Mesodermal cell (in vitro differentiated cells): Measurements from ENCODE around the gene EPX.

Experiments
- H3K27ac ChIP-seq: 2 replicates; pipeline ENCODE4 v1.7.0; 2013; ENCODE audit warnings: mild to moderate bottlenecking, low read depth, low read length, moderate library complexity; ENCODE audit not compliant: severe bottlenecking
- H3K36me3 ChIP-seq: 2 replicates; pipeline ENCODE4 v1.7.1; 2013; ENCODE audit warnings: mild to moderate bottlenecking, low read length, moderate library complexity; ENCODE audit not compliant: control insufficient read depth, insufficient read depth
- H3K4me1 ChIP-seq: one replicate; pipeline ENCODE4 v1.7.1; 2013; ENCODE audit warnings: mild to moderate bottlenecking, low read length; ENCODE audit not compliant: insufficient read depth, control insufficient read depth, poor library complexity, severe bottlenecking
- H3K4me3 ChIP-seq: 2 replicates; pipeline ENCODE4 v1.7.0; 2013; ENCODE audit warnings: low read length, control low read depth, mild to moderate bottlenecking; ENCODE audit not compliant: insufficient read depth, poor library complexity, severe bottlenecking; ENCODE audit errors: extremely low read depth
- H3K9me3 ChIP-seq: 2 replicates; pipeline ENCODE4 v1.7.1; 2013; ENCODE audit warnings: mild to moderate bottlenecking, low read length, moderate library complexity; ENCODE audit not compliant: control insufficient read depth
- WGBS, 2 experiments: methylation state at CpG; one replicate each; pipeline ENCODE4 v1.1.5; 2013; ENCODE audit warnings: missing lambda C conversion rate in 2 of 2; ENCODE audit not compliant: insufficient coverage in 2 of 2; 5-methylcytosine and 5-hydroxymethylcytosine counted together

Gene EPX

DNA sequence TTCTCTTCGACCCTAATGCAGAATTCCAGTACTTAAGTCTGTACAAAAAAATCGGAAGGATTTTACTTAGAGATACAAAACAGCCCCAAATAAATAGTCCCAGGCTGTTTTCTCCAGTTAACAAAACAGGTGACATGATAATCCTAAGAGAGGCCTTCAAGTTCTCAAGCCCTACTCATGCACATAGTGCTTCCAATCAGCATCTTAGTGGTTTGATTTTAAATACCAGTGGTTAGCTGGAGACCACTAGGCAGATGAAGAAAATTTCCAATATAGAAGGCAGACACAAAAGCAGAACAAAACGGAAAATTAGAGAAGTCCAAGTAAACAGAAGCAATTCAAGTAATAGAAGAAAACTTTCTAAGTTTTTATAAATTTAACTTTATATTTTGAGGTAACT lies 31.0 kb upstream of the EPX start:
- no peak overlapping the region for H3K27ac ChIP-seq
- no peaks in the 10 kb centered on the region for H3K4me1 ChIP-seq
- no peaks in the 10 kb centered on the region for H3K36me3 ChIP-seq
- WGBS, 2 experiments = 60 to 69% methylated on average over 1 to 2 of the region's 3 CpGs
- H3K4me3 ChIP-seq = no peak overlapping the region
- H3K9me3 ChIP-seq = no peaks in the 10 kb centered on the region

DNA sequence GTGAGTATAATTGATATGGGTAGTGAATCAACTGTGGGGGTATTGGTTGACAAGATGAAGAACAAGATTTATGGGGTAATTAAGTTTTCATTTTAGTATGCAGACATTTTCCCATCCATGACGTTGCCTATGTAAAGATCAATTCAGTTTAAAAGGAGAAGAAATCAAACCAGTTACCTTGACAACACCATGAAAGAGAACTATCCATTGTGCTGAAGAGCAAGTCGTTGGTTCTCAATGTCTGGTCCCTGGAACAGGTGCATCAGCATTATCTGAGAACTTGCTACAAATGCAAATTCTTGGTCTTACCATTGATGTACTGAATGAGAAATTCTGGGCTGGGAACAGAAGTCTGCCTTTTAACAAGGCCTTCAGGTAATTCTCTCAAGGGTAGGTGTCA lies 26.5 kb upstream of the EPX start:
- no peak overlapping the region for H3K4me3 ChIP-seq
- H3K4me1 ChIP-seq = no peaks in the 10 kb centered on the region
- no peaks in the 10 kb centered on the region for H3K36me3 ChIP-seq
- H3K9me3 ChIP-seq = no peaks in the 10 kb centered on the region
- 19% methylated on average over 2 of the region's 2 CpGs; no CpG with 5 or more reads in 1 of the 2 experiments for WGBS, 2 experiments
- H3K27ac ChIP-seq = no peak overlapping the region

DNA sequence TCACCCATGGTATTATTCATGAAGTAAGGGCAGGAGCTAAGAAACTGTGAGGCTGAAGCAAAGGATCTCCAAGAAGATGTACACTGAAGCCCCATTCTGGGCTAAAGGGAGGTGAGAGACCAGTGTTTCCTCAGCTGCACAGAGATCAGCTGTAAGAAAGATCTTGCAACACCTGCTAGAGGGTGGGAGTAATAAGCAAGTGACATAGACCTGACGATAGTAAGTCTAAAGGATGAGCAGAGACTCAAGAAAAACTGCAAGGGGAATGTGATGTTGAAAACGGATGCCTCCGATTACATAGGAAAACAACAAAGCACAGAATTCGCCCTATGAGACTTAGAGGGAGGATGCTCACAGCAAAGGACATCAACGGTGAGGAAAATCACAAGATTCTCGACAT lies 25.8 kb upstream of the EPX start, which contains the start of gene OR4D2:
TSS of gene OR4D2 (plus strand) at position 301 of the 400 bp plus-strand sequence. CDS start 2,674 bp downstream, outside the sequence.
- Histone ChIP-seq H3K4me1 (no peaks in the 10 kb centered on the region), H3K36me3 (no peaks in the 10 kb centered on the region), H3K4me3 (no peak within 1 kb of the TSS), H3K9me3 (no peaks in the 10 kb centered on the region), H3K27ac (no peak within 1 kb of the TSS)
- WGBS, 2 experiments = 69 to 71% methylated on average over 4 of the region's 6 CpGs

DNA sequence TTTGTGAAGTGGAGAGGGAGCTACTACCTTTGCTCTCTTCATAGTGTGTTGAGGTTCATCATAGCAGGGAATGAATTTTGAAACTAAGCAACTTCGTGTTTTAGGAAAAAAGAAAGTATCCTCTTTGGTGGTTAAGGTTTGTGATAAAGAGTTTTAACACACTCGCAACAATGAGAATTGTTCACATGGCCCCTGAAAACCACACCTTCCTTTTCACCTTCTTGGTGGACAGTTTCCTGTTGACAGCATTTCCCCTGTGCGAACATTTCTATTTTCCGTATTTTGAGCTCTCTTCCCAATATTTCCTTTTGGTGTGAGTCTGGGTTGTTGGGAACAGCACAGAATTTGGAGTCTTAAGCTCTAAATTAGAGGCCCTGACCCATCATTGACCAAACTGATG lies 21.9 kb upstream of the EPX start:
- Histone ChIP-seq H3K4me1 (no peaks in the 10 kb centered on the region), H3K9me3 (no peaks in the 10 kb centered on the region), H3K4me3 (no peak overlapping the region), H3K36me3 (no peaks in the 10 kb centered on the region), H3K27ac (no peak overlapping the region)
- WGBS, 2 experiments = 83% methylated on average over 1 of the region's 4 CpGs; no CpG with 5 or more reads in 1 of the 2 experiments

DNA sequence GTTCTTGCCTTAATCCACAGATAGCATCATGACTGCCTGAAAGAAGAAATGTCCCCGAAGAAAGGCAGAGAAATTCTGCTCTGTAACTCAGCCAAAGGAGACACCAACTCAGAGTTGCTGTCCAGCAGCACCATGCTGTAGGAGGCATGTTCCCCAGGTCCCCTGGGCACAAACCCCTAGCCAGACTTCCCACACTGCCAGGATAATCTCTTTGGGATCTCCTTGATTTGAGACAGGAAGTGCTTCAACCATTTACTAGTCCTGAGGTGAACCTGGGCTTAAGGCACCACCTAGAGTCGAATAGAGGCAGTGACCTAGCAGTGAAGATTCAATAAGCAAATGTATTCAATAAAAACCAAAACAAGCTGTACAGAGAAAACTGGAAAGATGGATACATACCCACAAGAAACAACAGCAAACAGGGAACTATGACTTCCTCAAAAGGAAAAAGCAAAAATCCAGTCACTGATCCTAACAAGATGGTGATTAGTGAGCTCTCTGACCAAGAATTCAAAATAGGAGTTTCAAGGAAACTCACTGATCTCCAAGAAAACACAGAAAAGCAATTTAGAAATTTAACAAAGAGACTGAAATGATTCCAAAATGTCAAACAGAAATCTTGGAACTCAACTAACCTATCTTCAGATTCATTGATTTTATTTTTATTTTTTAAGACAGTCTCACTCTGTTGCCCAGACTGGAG lies 20.0 kb upstream of the EPX start:
- no peak overlapping the region for H3K27ac ChIP-seq
- no peaks in the 10 kb centered on the region for H3K36me3 ChIP-seq
- H3K4me1 ChIP-seq = no peaks in the 10 kb centered on the region
- 86 to 100% methylated on average over 1 of the region's 2 CpGs for WGBS, 2 experiments
- no peak overlapping the region for H3K4me3 ChIP-seq
- no peaks in the 10 kb centered on the region for H3K9me3 ChIP-seq

DNA sequence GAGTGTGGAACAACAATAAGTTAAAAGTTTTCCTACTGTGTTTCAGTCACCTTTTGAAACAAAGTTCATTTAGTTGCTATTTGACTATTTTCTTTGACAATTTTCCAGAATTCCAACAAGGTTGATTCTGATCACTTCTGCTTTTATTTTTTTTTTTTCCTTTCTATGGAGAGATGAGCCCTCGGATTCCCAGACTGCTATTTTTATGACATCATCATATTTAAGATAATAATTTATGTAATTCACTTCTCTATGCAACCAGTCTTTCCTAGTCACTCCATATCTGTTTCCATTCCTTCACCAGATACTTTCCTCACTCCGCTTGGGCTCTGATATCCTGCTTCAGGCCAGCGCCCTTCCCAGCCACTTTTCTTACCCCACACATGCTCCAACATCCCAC lies 17.7 kb upstream of the EPX start:
- Histone ChIP-seq H3K27ac (no peak overlapping the region), H3K9me3 (no peaks in the 10 kb centered on the region), H3K4me3 (no peak overlapping the region), H3K36me3 (no peaks in the 10 kb centered on the region), H3K4me1 (no peaks in the 10 kb centered on the region)
- WGBS, 2 experiments = 44 to 63% methylated on average over 2 of the region's 3 CpGs

DNA sequence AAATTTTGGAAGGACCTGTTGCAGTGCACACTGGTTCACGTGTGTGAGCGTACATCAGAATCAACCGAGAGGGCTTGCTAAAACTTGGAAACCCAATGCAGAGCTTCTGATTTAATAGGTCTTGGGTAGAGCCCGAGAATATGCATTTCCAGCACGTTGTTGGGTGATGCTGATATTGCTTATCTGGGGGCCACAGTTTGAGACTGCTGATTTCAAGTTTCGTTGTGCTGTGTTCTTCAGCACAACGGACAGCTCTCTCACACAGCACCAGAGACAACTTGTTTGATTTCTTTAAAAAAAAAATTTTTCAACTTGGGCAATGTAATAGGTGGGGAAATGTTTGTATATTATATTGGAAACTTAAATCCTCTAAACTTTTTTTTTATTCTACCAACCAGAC lies 16.3 kb upstream of the EPX start:
- WGBS, 2 experiments = 43 to 87% methylated on average over 3 to 5 of the region's 7 CpGs
- H3K9me3 ChIP-seq = no peaks in the 10 kb centered on the region
- H3K27ac ChIP-seq = no peak overlapping the region
- no peak overlapping the region for H3K4me3 ChIP-seq
- no peaks in the 10 kb centered on the region for H3K36me3 ChIP-seq
- no peaks in the 10 kb centered on the region for H3K4me1 ChIP-seq

DNA sequence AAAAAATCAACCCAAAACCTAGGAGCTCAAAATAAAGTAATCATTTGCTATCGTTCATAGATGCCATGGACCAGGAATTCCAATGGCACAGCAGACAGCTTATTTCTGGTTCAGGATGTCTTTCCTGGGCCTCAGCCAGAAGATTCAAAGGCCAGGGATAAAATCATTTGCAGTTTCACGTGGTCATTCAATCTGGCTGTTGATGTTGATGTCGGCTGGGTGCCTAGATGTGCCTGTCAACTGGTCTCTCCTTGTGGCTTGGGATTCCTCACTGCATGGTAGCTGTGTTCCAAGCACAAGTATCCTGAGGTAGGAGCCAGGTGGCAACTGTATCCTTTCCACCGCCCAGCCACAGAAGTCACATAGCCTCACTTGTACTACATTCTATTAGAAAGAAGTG lies 10.7 kb upstream of the EPX start:
- H3K9me3 ChIP-seq = no peaks in the 10 kb centered on the region
- 81 to 83% methylated on average over 3 to 4 of the region's 4 CpGs for WGBS, 2 experiments
- peaks cover 9% of the 10 kb centered on the region for H3K4me1 ChIP-seq
- H3K4me3 ChIP-seq = no peak overlapping the region
- H3K36me3 ChIP-seq = no peaks in the 10 kb centered on the region
- no peak overlapping the region for H3K27ac ChIP-seq

DNA sequence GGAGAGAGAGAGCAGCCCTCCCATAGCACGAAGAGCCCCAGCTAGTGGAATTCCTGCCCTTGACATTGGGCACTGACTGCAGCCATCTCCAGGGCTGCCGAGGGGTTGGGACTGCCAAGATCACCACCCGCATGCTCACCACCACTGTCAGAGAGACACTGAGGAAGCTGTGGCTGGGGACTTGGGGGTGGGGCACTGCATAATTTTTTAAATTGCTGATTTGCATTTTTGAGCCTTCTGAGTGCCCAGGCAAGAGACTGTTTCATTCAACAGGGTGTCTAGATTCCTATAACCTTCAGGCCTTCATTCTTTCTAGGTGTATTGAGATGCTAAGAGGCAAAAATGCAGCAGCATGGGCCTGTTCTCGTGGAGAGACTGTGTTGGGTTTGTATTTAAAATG lies 9.0 kb upstream of the EPX start:
- WGBS, 2 experiments = 85 to 100% methylated on average over 1 to 3 of the region's 4 CpGs
- Histone ChIP-seq H3K36me3 (no peaks in the 10 kb centered on the region), H3K4me3 (no peak overlapping the region)

DNA sequence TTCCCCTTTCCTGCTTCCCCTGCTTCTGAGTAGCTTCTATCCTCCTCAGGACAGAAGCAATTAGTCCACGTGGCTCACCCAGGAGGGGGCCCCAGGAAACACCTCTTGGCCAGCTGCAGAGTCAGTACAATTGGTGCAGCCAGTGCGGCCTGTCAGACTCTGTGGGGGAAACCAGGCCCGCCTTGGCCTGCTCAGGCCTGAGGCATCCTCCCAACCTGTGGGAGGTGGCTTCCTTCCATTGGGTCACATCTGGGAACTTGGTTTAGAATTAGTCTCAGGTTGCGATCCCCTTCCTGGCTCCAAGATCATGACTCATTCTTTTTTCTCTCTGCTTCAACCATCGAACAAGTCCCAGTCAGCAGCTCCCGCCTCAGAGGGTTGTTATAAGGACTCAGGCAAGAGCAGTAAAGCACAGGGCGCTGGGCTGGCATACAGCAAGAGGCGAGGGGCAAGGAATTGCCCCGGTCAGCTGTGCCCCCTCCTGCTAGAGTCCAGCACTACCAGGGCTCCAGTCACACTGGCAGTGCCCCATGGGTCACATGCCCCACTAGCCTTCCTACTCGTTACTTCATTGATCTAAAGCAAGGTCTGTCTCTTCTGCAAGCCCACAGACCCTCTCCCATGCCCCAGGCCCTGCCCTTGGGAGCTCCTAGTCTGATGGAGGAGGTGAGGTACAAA lies 8.1 kb upstream of the EPX start:
- Histone ChIP-seq H3K9me3 (no peaks in the 10 kb centered on the region), H3K4me3 (no peak overlapping the region), H3K27ac (no peak overlapping the region), H3K4me1 (peaks cover 9% of the 10 kb centered on the region), H3K36me3 (no peaks in the 10 kb centered on the region)
- WGBS, 2 experiments = 61 to 69% methylated on average over 6 to 10 of the region's 10 CpGs

More for the DNA sequence above, 9.0 kb upstream of the EPX start:
- peaks cover 9% of the 10 kb centered on the region for H3K4me1 ChIP-seq
- H3K27ac ChIP-seq = no peak overlapping the region
- no peaks in the 10 kb centered on the region for H3K9me3 ChIP-seq
